Measurements from ENCODE around the gene AMFR. TPM values are rescaled to one million over a fixed set of nuclear protein-coding genes. Genes with fewer than 3 reads are reported as not detected.

Gene AMFR
- total and polyA plus RNA-seq, 8 donors: 16.8 to 254 (median 68.2) TPM

GRCh38 chr16:56436258-56436657, 10.9 kb upstream of the AMFR start:
- Histone ChIP-seq H3K4me3 (no peak overlapping the region), H3K36me3 (peaks cover 19 to 84% (median 81%) of the 10 kb centered on the region in 4 donors), H3K4me1 (no peaks in the 10 kb centered on the region), H3K9me3 (no peaks in the 10 kb centered on the region), H3K27me3 (no peaks in the 10 kb centered on the region), H3K27ac (no peak overlapping the region)
- intact Hi-C loops (cut with DNase I; ENCODE audit: low total_unique reads): no loop called here
- DNase-seq: no peak
- no peak for TF ChIP-seq POLR2A (IDR thresholded peaks at IDR 0.05)
- no peak for TF ChIP-seq EP300 (IDR thresholded peaks at IDR 0.05)
- TF ChIP-seq POLR2AphosphoS5 (IDR thresholded peaks at IDR 0.05): no peak
- TF ChIP-seq, protein P1, sequence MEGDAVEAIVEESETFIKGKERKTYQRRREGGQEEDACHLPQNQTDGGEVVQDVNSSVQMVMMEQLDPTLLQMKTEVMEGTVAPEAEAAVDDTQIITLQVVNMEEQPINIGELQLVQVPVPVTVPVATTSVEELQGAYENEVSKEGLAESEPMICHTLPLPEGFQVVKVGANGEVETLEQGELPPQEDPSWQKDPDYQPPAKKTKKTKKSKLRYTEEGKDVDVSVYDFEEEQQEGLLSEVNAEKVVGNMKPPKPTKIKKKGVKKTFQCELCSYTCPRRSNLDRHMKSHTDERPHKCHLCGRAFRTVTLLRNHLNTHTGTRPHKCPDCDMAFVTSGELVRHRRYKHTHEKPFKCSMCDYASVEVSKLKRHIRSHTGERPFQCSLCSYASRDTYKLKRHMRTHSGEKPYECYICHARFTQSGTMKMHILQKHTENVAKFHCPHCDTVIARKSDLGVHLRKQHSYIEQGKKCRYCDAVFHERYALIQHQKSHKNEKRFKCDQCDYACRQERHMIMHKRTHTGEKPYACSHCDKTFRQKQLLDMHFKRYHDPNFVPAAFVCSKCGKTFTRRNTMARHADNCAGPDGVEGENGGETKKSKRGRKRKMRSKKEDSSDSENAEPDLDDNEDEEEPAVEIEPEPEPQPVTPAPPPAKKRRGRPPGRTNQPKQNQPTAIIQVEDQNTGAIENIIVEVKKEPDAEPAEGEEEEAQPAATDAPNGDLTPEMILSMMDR (IDR thresholded peaks at IDR 0.05): no peak

DNA sequence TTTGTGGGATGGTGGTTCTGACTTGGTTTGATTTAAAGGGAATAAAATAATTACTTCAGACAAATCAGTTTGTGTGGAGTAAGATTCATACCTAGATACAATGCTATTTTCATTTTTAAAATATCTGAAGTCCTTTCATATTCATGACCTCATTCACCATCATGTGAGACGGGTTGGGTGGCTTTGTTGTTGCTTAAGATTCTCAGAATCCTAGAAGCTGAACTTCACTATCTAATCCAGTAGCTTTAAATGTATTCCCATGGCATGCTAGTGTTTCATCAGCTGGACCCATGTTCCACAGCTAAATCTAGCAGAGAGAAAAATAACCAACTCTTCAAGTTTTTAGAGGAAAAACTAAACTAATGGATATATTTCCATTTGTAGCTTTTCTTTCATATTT, 2.7 kb upstream of the AMFR start:
- peaks cover 7 to 24% (median 21%) of the 10 kb centered on the region in 4 donors for H3K4me1 ChIP-seq
- peaks cover under 1 to 31% (median 22%) of the 10 kb centered on the region in 4 donors for H3K36me3 ChIP-seq
- no peaks in the 10 kb centered on the region for H3K27me3 ChIP-seq
- H3K4me3 ChIP-seq: no peak overlapping the region
- no peak for DNase-seq
- WGBS, 5 donors: 83 to 92% (median 90%) methylated on average over 1 of the region's 1 CpG
- TF ChIP-seq POLR2A (IDR thresholded peaks at IDR 0.05) (no peak), POLR2AphosphoS5 (IDR thresholded peaks at IDR 0.05) (no peak), EP300 (IDR thresholded peaks at IDR 0.05) (no peak)
- TF ChIP-seq, protein P1 (IDR thresholded peaks at IDR 0.05): no peak
- H3K27ac ChIP-seq: no peak overlapping the region
- no peaks in the 10 kb centered on the region for H3K9me3 ChIP-seq
- intact Hi-C loops (cut with DNase I; ENCODE audit: low total_unique reads): no loop called here

- DNase-seq: peak in 1 of 2 donors; percentile 25
- peaks cover 0 to 18% (median 8%) of the 10 kb centered on the region in 4 donors for H3K36me3 ChIP-seq
- 72 to 85% (median 75%) methylated on average over 4 of the region's 4 CpGs for WGBS, 5 donors
- H3K4me3 ChIP-seq: no peak overlapping the region
- peak overlapping the region in 4 of 5 donors; percentile 17 to 92 (median 85) for H3K27ac ChIP-seq
- no peaks in the 10 kb centered on the region for H3K27me3 ChIP-seq
- TF ChIP-seq POLR2A (IDR thresholded peaks at IDR 0.05) (no peak), POLR2AphosphoS5 (IDR thresholded peaks at IDR 0.05) (no peak), EP300 (IDR thresholded peaks at IDR 0.05) (no peak)
- TF ChIP-seq, protein P1 (IDR thresholded peaks at IDR 0.05): no peak
- no peaks in the 10 kb centered on the region for H3K9me3 ChIP-seq
- peaks cover 18 to 39% (median 33%) of the 10 kb centered on the region in 4 donors for H3K4me1 ChIP-seq
- intact Hi-C loops (cut with DNase I; ENCODE audit: low total_unique reads): no loop called here
These were observed 1.2 kb upstream of the AMFR start for GRCh38 chr16:56426585-56426984.

GRCh38 chr16:56424791-56425438, 430 bp downstream of the AMFR start:
- Histone ChIP-seq H3K27ac (peak overlapping the region; percentile 83 to 93 (median 89)), H3K27me3 (no peaks in the 10 kb centered on the region), H3K4me3 (peak overlapping the region; percentile 79 to 95 (median 92)), H3K4me1 (peaks cover 24 to 56% (median 44%) of the 10 kb centered on the region in 4 donors), H3K36me3 (peaks cover 0 to 3% (median 0%) of the 10 kb centered on the region in 4 donors), H3K9me3 (no peaks in the 10 kb centered on the region)
- DNase-seq: peak in 1 of 2 donors; percentile 77
- intact Hi-C loops (cut with DNase I; ENCODE audit: low total_unique reads): no loop called here
- TF ChIP-seq POLR2A (IDR thresholded peaks at IDR 0.05) (no peak), POLR2AphosphoS5 (IDR thresholded peaks at IDR 0.05) (no peak)
- WGBS, 5 donors: 0 to 1% (median 1%) methylated on average over 21 to 79 of the region's 79 CpGs

DNA sequence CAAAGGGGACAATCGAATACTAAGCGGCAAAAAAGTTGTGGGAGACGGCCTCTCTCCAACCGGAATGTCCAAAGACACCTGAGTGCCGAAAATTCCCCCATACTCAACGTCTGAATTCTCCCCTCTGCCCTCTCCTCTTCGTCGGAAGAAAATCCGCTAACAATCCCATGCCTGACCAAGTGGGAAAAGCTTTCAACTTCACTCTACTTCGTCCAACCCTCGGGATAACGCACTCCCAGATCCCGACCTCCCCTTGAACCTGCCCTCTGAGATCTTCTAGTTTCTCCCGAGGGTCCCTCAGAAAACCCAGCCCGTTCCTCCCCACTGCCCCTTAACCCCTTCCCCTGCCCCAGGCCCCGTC, 961 bp downstream of the AMFR start:
- Histone ChIP-seq H3K36me3 (no peaks in the 10 kb centered on the region), H3K9me3 (no peaks in the 10 kb centered on the region), H3K27me3 (no peaks in the 10 kb centered on the region), H3K4me1 (peaks cover 24 to 61% (median 47%) of the 10 kb centered on the region in 4 donors), H3K27ac (peak overlapping the region; percentile 83 to 93 (median 89)), H3K4me3 (peak overlapping the region; percentile 79 to 95 (median 92))
- intact Hi-C loops (cut with DNase I; ENCODE audit: low total_unique reads): no loop called here
- TF ChIP-seq EP300 (IDR thresholded peaks at IDR 0.05): no peak
- TF ChIP-seq, protein P1 (IDR thresholded peaks at IDR 0.05): no peak
- no peak for TF ChIP-seq POLR2A (IDR thresholded peaks at IDR 0.05)
- TF ChIP-seq POLR2AphosphoS5 (IDR thresholded peaks at IDR 0.05): no peak
- DNase-seq: no peak
- 1 to 2% (median 2%) methylated on average over 16 of the region's 16 CpGs for WGBS, 5 donors

All from stomach (tissue), 9 donors.